Brain pericyte (primary cell): Measurements from ENCODE around the gene HLA-E.
"Not testable (repeated sequence)": the region's sequence is repeated elsewhere in the genome, so short reads cannot be mapped to it uniquely, and the experiment has no call there.

Experiments
- DNase-seq: peaks from one replicate; pipeline ENCODE4 v3.0.0-alpha.2; 2012; ENCODE audit warnings: low read depth, low spot score

Gene HLA-E

GRCh38 chr6:30480536-30481156 lies 8.7 kb upstream of the HLA-E start:
- no peak for DNase-seq

- DNase-seq, result no peak
Observed at GRCh38 chr6:30481211-30481964, 7.9 kb upstream of the HLA-E start.

- DNase-seq, result not testable (repeated sequence)
Observed at GRCh38 chr6:30481965-30482644, 7.2 kb upstream of the HLA-E start.

- DNase-seq, result peak; percentile 29
Observed at GRCh38 chr6:30483677-30484279, 5.5 kb upstream of the HLA-E start.

GRCh38 chr6:30485236-30485635 lies 4.1 kb upstream of the HLA-E start:
- DNase-seq, result no peak

GRCh38 chr6:30487926-30488325 lies 1.4 kb upstream of the HLA-E start:
- DNase-seq, result no peak

- not testable (repeated sequence) for DNase-seq
Observed at GRCh38 chr6:30488697-30489080, 620 bp upstream of the HLA-E start.

- DNase-seq, result no peak
Observed at GRCh38 chr6:30490026-30490876, 942 bp downstream of the HLA-E start.

- DNase-seq, result not testable (repeated sequence)
Observed at GRCh38 chr6:30491291-30491953, 2.1 kb downstream of the HLA-E start.

- DNase-seq, result no peak
Observed at GRCh38 chr6:30491991-30492952, 3.0 kb downstream of the HLA-E start.

GRCh38 chr6:30493643-30494250 lies 4.4 kb downstream of the HLA-E start:
- DNase-seq, result no peak

GRCh38 chr6:30494291-30494861 lies 5.1 kb downstream of the HLA-E start:
- DNase-seq, result no peak

GRCh38 chr6:30495060-30495459 lies 5.8 kb downstream of the HLA-E start:
- DNase-seq, result not testable (repeated sequence)

- DNase-seq, result no peak
Observed at GRCh38 chr6:30495993-30496392, 6.7 kb downstream of the HLA-E start.

- not testable (repeated sequence) for DNase-seq
Observed at GRCh38 chr6:30497261-30497599, 7.9 kb downstream of the HLA-E start.

GRCh38 chr6:30497714-30498113 lies 8.4 kb downstream of the HLA-E start:
- DNase-seq, result no peak

GRCh38 chr6:30498705-30499104 lies 9.4 kb downstream of the HLA-E start:
- not testable (repeated sequence) for DNase-seq

- DNase-seq, result no peak
Observed at GRCh38 chr6:30500421-30501355, 11.4 kb downstream of the HLA-E start.
